HL-60/S4 treated with retinoic acid at 250 ng/mL for 4 days and 3 days (cell line): Measurements from ENCODE around the gene KLLN.
"Not testable (repeated sequence)": the region's sequence is repeated elsewhere in the genome, so short reads cannot be mapped to it uniquely, and the experiment has no call there.

Experiments
- in situ Hi-C: fragments of 300-500 bp; cut with MboI; formaldehyde crosslinking; loops from 2 replicates; pipeline ENCODE4 v1.7.0; 2022; ENCODE audit warnings: low sequenced_read_pairs

Gene KLLN

DNA sequence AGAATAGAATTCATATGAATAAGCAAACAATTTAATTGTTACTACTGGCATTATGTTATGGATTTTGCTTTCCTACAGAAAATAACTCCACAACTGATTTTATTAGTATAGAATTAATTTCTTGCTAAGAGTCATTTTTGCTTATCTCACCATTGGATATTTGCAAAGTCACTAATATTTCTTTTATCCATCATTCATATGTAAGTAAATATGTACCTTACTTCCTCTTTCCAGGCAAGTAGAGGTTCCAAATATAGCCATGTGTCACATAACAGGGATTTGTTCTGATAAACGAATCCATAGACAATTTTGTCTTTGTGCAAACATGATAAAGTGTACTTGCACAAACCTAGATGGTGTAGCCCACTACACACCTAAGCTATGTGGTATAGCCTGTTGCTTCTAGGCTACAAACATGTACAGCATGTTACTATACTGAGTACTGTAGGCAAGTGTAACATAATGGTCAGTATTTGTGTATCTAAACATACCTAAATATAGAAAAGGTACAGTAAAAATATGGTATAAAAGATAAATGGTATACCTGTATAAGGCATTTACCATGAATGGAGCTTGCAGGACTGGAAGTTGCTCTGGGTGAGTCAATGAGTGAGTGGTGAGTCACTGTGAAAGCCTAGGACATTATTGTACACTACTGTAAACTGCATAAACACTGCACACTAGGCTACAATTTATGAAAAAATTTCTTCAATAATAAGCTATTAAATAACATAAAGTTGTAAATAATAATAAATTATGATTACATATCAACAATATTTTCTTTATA lies 18.3 kb downstream of the KLLN start:
- in situ Hi-C loops: no loop called here

DNA sequence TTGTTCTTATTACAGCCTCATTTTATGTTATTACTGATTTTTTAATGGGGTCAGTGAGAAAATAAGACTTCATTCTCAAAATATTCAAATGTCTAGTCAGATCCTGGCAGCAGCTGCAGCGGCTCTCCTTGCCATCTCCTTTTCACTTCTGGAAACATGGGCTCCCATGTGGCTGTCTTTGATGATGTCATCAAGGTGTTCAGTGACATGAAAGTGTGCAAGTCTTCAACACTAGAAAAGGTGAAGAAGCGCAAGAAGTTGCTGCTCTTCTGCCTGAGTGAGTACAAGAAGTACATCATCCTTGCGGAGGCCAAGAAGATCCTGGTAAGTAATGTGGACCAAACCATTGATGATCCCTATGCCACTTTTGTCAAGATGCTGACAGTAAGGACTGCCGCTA lies 19.6 kb downstream of the KLLN start:
- in situ Hi-C loops: no loop called here

DNA sequence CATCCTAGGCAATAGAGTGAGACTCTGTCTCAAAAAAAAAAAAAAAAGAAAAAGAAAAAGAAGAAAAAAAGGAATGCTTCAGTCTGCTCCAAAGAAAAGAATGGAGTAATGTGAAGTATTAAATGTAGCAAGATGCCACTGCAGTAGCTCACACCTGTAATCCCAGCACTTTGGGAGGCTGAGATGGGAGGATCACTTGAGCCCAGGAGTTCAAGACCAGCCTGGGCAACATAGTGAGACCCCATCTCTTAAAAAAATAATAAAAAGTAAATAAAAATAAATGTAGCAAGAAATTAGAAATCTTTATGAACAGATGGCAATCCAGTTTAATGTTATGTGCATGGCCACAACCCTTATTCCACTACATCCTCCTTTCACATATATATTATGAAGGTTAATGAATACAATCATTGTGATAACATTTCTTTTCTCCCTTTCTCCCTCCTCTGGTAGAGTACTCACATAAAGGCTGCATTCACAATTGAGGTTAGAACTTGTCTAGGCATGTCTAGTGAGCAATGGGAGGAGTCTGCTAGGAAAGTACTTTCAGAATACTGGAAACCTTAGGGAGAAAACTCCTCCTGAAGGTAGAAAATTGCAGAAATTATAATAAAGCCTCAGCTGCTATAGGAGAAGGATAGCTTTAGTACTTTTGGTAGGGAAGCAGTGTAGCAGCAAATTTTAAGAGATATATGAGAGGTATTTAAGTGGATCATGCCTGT lies 20.4 kb downstream of the KLLN start:
- in situ Hi-C loops: no loop called here

DNA sequence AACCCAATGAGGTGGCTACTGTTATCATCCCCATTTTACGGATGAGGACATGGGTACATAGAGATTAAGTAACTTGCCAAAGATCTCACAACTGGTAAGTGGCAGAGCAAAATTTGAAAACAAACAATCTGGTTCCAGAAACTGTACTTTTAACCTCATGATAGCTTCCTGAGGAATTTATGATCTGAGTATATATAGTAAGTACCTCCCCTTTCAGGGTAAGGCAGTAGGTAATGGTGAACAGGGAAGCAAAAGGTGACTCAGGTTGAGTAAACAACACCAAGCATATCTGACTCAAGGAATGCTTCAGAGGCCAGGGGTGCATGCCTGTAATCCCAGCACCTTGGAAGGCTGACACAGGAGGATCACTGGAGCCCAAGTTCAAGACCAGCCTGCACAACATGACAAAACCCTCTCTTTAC lies 21.1 kb downstream of the KLLN start:
- in situ Hi-C loops: no loop called here

DNA sequence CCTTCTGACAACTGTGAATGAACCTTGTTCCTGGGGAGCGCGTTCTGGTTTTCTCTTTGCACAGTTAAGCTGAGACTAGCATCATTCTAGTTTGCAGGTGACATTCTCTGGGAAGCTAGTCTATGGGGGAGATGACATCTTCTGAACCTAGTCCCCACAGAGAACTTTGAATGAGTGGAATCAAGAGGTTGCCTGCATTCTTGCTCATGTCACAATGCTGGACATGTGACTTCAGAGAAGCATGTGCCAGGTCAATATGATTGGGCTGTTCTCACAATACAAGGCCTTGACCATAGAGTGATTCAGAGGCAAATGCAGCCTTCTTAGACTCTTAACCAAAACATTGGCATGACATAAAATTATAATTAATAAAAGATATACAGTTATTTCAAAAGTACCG lies 22.1 kb downstream of the KLLN start:
- in situ Hi-C loops: no loop called here

DNA sequence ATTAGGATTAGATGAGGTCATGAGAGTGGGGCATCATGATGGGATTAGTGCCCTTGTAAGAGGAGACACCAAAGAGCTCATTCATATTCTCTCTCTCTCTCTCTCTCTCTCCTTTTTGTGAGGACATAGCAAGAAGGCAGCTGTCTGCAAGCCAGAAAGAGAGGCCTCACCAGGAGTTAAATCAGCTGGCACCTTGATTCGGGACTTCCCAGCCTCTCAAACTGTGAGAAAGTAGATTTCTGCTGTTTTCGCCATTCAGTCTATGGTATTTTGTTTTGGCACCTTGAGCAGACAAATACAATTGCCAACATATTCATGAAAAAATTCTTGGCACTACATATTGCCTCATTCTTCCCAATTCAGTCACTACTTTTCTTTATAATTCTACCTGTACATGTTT lies 24.7 kb downstream of the KLLN start:
- in situ Hi-C loops: no loop called here

DNA sequence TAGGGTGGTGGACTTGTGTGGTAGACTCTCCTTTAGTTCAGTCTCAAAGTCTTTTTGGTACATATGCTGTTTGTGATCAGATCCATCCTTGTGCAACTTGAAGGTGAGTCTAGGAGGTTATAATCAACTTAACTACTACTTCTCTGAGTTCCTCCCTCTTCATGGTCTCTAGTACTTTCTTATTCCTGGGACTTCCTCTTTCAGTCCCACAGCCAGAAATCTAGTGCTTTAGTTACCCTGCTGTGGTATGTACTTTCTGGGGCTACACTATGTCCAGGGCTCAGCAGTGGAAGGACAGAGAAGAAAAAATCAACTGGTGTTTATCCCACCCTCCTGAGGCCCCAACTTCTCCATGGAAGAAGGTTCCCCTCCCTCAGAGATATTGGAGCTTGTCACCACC lies 25.9 kb downstream of the KLLN start:
- in situ Hi-C loops: no loop called here

DNA sequence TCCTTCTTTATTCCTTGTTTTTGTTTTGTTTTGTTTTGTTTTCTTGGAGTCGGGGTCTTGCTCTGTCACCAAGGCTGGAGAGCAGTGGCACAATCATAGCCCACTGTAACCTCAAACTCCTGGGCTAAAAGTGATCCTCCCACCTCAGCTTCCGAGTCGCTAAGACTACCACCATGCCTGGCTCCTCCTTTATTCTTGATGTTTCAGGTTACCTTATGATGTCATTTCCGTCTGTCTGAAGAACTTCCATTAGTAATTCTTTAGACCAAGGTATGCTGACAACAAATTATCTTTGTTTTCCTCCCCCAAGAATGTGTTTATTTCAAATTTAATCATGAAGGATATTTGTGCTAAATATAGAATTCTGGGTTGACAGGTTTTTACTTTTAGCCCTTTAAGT lies 27.2 kb downstream of the KLLN start:
- in situ Hi-C loops: no loop called here

DNA sequence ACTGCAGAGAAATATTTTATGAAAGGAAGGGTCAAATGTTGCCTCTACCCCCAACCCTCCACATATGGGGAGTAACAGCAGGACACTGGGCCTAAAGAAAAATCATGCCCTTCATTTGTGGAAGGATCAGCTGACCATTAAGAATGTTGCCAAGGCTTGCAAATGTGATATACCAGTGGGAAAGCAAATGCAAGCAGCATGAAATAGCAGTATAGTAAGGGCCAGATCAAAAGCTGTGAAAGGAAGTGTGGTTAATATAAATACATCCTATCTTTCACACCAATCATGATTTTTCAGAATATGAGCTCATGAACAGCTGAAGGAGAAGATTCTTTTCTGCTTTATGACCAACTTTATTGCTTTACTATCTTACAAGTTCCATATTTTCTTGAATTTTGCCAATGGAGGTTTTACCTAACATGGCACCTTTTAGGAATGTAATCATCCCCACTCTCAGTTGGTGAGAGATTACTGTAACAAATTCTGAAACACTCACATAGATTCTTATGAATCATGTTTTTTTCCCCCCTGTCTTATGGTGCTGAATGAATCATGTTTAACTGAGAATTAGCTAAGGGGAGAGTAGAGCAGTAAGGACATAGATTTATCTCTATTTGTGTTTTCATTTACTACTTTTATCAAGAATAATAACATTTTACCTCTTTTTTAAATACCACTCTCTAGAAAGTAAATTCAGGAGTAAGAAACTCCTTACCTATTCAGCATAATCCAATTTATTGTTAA lies 33.2 kb downstream of the KLLN start:
- in situ Hi-C loops: no loop called here

DNA sequence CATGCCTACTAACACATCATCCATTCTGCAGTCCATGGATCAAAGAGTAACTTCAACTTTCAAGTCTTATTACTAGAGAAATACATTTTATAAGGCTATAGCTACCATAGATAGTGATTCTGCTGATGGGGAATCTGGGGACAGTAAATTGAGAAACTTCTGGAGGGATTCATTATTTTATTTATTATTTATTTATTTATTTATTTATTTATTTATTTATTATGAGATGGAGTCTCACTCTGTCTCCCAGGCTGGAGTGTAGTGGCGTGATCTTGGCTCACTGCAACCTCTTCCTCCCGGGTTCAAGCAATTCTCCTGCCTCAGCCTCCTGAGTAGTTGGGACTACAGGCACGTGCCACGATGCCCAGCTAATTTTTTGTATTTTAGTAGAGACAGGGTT lies 34.3 kb downstream of the KLLN start:
- in situ Hi-C loops: not testable (repeated sequence)

DNA sequence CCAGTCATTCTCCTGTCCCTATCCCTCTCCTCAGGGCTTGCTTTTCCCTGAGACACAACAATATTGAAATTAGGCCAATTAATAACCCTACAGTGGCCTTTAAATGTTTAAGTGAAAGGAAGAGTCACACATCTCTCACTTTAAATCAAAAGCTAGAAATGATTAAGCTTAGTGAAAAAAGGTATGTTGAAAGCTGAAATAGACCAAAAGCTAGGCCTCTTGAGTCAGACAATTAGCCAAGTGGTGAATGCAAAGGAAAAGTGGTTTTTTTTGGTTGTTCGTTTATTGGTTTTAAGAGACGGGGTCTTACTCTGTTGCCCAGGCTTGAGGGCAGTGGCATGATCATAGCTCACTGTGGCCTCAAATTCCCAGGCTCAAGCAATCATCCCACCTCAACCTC lies 35.7 kb downstream of the KLLN start:
- in situ Hi-C loops: no loop called here

DNA sequence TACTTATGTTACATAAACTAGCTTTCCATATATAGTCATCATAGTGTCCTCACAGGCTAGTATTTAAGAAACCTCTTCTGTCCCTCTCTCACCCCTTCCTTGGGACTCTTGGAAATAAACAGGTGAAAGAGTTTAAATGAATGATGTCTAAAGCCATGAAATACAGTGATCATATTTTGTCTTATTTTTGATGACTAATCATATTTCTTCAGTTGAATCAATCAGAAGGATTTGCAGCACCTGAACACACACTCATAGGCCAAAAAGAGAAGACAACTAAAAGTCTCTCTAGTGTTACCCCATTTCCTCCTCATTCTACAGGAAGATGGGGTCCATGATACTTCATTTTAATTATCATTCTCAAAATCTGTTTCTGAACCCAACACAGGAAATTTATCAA lies 36.7 kb downstream of the KLLN start:
- in situ Hi-C loops: no loop called here

DNA sequence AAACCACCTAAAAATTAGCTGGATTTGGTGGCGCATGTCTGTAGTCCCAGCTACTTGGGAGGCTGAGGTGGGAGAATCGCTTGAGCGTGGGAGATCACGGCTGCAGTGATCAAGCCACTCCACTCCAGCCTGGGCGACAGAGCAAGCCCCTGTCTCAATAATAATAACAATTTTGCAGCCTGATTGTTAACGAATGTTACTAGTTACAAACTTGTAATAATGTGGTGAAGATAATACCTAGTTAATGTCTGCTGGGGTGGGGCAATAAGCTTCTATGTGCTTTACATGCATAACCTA lies 44.1 kb downstream of the KLLN start:
- in situ Hi-C loops: no loop called here

DNA sequence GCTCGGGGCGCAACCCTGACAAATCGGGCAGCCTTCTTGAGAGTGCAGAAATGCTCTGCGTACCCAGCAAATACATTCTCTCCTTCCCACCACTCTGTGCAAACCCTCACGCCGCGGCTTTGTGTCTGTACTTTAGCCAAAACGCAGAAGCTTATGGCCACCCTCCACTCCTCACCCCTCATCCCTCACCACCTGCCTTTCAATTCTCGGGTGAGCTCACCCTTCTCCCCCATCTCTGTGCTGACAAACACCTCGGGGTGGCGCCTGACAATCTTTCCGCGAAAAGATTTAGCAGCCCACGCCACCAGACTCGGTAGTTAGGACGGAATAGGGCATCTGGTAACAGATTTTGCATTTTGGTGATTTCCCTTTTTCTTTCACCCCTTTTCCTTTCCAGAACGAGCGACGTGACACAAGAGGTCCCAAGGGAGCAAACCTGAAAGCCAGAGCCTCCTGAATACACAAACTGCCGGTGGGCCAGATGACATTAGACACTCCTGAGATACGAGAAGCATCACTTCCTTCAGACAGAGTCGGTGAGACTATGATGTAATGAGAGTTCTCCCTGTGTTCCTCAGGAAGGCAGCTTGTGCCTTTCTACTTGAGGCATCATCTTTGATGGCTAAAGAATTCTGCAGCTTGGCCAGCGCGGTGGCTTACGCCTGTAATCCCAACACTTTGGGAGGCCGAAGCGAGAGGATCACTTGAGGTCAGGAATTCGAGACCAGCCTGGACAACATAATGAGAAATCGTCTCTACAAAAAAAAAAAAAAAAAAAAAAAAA lies 44.6 kb downstream of the KLLN start:
- in situ Hi-C loops: no loop called here

DNA sequence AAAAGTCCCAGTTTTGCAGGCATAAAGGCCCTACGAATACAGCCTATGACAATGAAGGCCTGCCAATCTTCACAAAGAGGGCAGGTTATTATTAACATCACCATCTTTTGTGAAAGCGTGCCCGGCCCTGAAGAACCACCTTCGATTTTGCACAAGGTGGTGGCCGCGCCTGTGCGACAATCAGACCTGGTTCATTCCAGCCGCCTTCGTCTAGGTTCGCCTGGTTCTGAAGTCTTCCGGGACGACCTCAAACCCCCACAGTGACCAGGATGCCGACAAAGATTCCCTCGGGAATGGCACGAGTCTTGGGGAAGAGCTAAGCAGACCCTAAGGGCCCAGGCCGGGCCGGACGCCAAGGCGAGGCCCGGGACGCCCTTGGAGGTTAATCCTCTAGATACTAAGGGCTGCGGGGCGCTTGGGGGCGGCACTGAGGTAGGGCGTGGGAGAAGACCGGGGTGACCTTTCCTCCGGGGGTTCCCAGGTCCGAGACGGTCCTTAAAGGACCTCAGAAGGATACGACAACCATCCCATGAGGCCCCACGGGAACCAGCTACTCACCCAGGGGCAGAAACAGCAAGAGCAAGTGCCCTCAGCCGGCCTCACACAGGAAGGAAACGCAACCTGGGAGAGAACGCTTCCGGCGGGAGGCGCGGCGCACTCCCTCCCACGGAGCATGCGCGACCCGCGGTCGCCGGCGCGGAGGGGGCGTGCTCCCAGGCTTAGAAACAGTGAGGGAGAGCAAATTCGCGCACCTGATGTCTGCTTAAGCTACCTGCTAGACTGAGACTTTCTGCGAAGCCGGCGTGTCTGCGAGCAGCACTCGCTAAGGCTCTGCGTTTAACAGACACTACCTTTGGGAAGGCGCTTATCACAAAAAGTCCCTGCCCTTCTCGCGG lies 45.5 kb downstream of the KLLN start, which contains the start of gene ATAD1:
Gene ATAD1 (minus strand): TSS at position 618 of the 896 bp plus-strand sequence. CDS start 3,627 bp downstream, outside the sequence.
- in situ Hi-C loops: no loop called here

DNA sequence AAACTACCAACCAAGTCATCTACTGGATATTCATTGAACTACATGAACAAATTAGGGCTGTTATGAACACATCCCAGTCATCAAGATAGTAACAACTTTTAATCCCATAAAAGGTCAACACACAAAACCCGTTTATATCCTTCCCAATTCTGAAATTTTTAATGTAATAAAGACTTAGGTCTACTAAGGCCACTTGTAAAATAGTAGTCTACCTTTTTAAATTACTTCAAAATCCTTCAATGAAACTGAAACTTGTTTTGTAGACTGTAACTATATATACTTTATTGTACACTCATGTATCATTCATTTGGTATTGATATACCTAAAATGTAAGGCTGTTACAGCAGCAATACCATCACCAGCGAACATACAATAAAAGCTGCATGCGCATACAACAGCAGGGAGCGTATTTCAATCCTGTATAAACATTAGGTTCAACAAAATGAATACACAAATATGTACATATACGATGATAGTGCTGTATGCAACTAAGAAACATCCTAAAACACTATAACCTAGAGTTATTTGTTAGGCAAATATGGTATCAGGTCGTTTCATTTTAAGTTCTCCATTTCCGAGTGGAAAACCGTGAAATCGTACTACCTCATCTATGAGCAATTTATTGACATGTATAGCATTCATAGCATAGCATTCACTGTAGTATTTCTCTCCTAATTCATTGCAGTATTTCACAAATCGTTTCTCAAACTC lies 46.3 kb downstream of the KLLN start:
- in situ Hi-C loops: no loop called here

DNA sequence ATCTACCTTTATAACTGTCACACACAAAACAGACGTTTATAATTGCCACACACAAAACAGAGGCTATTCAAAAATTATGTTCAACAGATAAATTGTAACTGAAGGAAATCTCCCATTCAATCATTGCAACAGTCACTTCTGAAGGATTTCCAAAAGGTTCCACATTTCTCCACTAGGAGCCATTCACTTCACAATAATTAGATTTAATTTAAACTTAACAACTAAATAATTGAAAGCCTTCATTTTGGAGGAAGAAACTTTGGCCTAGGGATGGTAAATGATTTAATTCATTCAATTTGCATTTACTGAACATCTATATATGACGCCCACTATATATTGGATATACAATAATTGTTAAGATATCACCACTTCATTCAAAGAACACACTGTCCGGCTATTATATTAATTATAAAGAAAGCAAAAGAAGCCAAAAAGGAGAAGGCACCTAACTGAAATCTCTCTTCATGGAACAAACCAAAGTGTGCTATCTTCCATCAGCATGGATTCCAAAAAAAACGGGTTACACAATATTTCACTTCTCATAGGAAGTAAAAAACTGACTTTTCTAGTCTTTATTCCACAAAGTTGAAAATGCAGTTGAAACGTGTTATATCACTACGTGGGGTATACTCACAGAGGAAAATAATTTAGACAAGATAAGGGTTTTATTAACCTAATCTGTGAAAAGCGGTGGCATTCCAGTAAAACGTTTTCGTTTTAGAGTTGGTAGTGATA lies 47.0 kb downstream of the KLLN start:
- in situ Hi-C loops: no loop called here
